Activated CD4-positive, alpha-beta T cell treated with anti-CD3 and anti-CD28 coated beads, Interleukin-2, amount 10 ng/mL, durations not matched to agents 24 days and 14 days (primary cell): ENCODE measurements around the gene DNAAF8. TPM values are rescaled to one million over a fixed set of nuclear protein-coding genes. Genes with fewer than 3 reads are reported as not detected.
A peak's percentile ranks its signal among the peaks of the same experiment; 100 is the strongest.

Experiments
- DNase-seq: peaks from one replicate; pipeline ENCODE4 v3.0.0; 2022
- H3K27ac Mint-ChIP-seq: one replicate; pipeline ENCODE4 v1.8.0; 2022; ENCODE audit warnings: mild to moderate bottlenecking, mixed read lengths
- H3K27me3 Mint-ChIP-seq: one replicate; pipeline ENCODE4 v1.8.0; 2022; ENCODE audit warnings: mixed read lengths
- H3K36me3 Mint-ChIP-seq: one replicate; pipeline ENCODE4 v1.8.0; 2022; ENCODE audit warnings: low read depth, mild to moderate bottlenecking, mixed read lengths
- H3K4me1 Mint-ChIP-seq: one replicate; pipeline ENCODE4 v1.8.0; 2021; ENCODE audit warnings: mixed read lengths
- H3K4me3 Mint-ChIP-seq: one replicate; pipeline ENCODE4 v1.8.0; 2022; ENCODE audit warnings: mild to moderate bottlenecking, moderate library complexity, mixed read lengths
- H3K9me3 Mint-ChIP-seq: one replicate; pipeline ENCODE4 v1.8.0; 2021; ENCODE audit warnings: mixed read lengths
- intact Hi-C: fragments of 100-400 bp; cut with micrococcal nuclease; formaldehyde crosslinking; loops from one replicate; pipeline ENCODE4 v1.15.1; 2023
- total RNA-seq: library from RNA; stranded (reverse); gene quantifications from 2 replicates; pipeline ENCODE4 v1.2.3, GENCODE V29; 2022

Gene DNAAF8
- total RNA-seq, 1 donor from 2014 or later, result not detected

DNA sequence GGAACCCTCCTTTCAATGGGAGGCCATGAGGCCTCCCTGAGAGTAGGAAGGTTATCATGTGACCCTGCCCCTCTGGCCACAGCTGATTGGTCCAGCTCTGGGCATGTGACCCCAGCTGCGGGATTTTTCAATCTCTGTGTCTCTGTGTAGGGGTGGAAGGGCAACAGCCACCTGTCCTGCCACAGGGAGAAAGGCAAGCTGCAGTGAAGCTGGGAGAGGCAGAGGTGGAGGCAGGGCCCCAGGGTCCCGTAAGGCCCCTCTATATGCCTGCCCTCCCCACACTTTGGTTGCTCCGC is 10.9 kb downstream of the DNAAF8 start:
- H3K27me3 Mint-ChIP-seq, result no peaks in the 10 kb centered on the region
- intact Hi-C loops, result no loop called here
- no peak overlapping the region for H3K4me3 Mint-ChIP-seq
- H3K9me3 Mint-ChIP-seq, result no peaks in the 10 kb centered on the region
- peaks cover 15% of the 10 kb centered on the region for H3K4me1 Mint-ChIP-seq
- no peak for DNase-seq
- no peak overlapping the region for H3K27ac Mint-ChIP-seq
- no peaks in the 10 kb centered on the region for H3K36me3 Mint-ChIP-seq

DNA sequence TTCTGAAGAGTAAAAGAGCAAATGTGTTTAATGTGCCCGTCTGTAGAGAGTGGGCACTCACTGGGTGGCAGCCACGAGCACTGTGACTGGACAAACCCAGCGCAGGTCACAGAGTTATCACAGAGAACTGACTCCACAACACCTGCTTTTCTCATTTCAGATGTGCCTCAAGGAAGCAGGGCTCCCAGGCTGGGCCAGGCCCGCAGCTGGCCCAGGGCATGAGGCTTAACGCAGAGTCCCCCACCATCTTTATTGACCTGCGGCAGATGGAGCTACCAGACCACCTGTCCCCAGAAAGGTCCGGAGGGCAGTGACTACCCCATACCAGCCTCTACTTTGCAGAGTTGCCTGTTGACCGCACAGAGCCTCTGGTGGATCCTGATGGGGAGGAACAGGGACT is 11.9 kb downstream of the DNAAF8 start:
- H3K9me3 Mint-ChIP-seq, result no peaks in the 10 kb centered on the region
- no peak overlapping the region for H3K4me3 Mint-ChIP-seq
- H3K36me3 Mint-ChIP-seq, result peaks cover 2% of the 10 kb centered on the region
- H3K27ac Mint-ChIP-seq, result no peak overlapping the region
- DNase-seq, result no peak
- peaks cover 15% of the 10 kb centered on the region for H3K4me1 Mint-ChIP-seq
- intact Hi-C loops, result no loop called here
- no peaks in the 10 kb centered on the region for H3K27me3 Mint-ChIP-seq

DNA sequence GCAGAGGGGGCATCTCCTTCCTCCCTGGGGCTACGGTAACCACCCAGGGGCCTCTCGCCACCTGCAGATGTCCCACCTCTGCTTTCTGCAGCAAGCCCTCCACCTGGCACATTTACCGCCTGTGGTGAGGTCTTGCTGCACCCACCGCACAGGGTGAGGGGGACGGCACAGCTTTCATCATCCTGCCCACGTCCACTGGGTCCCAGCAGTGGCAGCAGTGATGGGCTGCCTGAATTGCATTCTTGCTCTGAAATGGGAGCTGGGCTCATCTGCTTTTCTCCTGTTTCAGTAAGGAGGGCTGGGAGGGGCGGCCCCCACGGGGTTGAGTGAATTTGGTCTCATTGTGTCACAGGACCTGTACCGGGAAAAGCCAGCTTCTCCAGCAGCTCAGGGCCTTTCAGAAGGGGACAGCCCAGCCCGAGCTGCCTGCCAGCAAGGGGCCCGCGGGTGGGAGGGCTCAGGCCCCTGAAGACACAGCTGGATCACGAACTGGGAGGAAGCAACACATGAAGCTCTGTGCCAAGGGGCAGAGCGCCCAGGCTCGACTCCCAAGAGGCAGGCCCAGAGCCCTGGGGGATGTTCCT is 12.7 kb downstream of the DNAAF8 start:
- H3K27ac Mint-ChIP-seq, result no peak overlapping the region
- no peak for DNase-seq

DNA sequence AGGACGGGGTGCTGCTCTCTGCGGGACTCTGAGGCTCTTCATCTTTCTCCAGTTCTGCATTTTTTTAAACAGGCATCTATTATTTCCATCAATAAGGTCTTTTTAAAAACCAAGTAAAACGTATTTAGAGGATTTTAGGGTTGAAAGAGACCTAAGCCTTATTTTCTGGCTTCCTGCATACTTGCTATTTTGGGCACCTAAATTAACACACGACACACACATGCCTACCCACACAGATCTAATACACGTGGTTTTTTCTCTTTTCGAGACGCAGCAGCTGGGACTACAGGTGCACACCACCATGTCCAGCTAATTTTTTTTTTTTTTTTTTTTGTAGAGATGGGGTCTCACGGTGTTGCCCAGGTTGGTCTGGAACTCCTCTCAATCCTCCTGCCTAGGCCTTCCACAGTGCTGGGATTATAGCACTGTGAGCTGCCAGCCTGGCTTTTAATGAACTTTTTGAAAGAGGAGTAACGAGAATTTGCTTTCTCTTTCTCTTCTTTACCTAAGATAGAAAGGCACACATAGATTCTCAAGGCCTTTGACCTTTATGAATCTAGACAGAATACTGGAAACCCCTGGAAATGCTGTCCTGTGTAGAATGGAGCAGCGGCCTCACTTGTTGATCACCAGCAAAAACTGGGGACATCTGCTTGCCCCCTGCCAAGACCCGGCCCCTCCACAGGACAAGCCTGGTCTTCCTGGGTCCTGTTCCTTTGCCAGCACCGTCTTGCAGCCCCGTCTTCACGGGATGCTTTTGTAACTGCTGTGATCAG is 13.8 kb downstream of the DNAAF8 start:
- intact Hi-C loops, result no loop called here
- Mint-ChIP-seq H3K36me3 (peaks cover 6% of the 10 kb centered on the region), H3K27ac (peak overlapping the region; percentile 58), H3K4me1 (peaks cover 14% of the 10 kb centered on the region), H3K4me3 (no peak overlapping the region), H3K9me3 (no peaks in the 10 kb centered on the region), H3K27me3 (no peaks in the 10 kb centered on the region)
- no peak for DNase-seq

More for the DNA sequence above, 12.7 kb downstream of the DNAAF8 start:
- H3K36me3 Mint-ChIP-seq, result peaks cover 6% of the 10 kb centered on the region
- peaks cover 15% of the 10 kb centered on the region for H3K4me1 Mint-ChIP-seq
- no peaks in the 10 kb centered on the region for H3K9me3 Mint-ChIP-seq
- H3K27me3 Mint-ChIP-seq, result no peaks in the 10 kb centered on the region
- intact Hi-C loops, result no loop called here
- no peak overlapping the region for H3K4me3 Mint-ChIP-seq

DNA sequence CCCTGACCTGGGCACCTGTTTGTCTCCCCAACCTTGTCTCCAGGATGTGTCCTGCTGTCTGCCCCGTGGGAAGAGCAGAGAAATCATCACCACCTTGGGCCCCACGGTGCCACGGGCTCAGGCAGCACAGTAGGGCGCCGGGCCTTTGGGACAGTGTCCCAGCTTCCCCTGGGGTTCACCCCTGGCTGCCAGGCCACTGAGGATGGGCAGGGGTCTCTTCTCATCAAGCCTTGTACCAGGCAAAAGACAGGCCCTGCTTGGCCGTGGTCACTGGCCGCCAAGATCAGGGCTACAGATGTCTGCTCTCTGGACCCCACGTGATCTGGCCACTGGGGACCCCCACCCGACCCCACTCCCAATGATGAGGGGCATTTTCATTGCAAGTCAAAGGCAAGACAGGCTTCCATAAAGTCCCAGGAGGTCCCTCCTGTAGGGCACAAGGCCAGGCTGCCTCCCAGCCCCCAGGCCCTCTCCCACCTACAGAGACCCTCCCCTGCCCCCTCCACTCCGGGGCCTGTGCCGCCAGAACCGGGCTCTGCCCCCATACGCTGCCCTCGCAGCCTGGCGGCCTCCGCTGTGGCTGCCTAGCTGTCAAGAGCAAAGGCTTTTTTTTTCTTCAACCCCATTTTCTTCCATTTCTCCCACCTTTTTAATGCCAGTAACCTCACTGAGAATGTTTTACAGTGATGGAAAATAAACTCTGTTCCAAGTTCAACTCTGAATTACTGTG is 14.5 kb downstream of the DNAAF8 start:
- H3K27ac Mint-ChIP-seq, result peak overlapping the region; percentile 58
- no peak for DNase-seq
- H3K36me3 Mint-ChIP-seq, result peaks cover 9% of the 10 kb centered on the region
- H3K9me3 Mint-ChIP-seq, result no peaks in the 10 kb centered on the region
- no peaks in the 10 kb centered on the region for H3K27me3 Mint-ChIP-seq
- H3K4me1 Mint-ChIP-seq, result peaks cover 8% of the 10 kb centered on the region
- H3K4me3 Mint-ChIP-seq, result no peak overlapping the region
- intact Hi-C loops, result no loop called here

DNA sequence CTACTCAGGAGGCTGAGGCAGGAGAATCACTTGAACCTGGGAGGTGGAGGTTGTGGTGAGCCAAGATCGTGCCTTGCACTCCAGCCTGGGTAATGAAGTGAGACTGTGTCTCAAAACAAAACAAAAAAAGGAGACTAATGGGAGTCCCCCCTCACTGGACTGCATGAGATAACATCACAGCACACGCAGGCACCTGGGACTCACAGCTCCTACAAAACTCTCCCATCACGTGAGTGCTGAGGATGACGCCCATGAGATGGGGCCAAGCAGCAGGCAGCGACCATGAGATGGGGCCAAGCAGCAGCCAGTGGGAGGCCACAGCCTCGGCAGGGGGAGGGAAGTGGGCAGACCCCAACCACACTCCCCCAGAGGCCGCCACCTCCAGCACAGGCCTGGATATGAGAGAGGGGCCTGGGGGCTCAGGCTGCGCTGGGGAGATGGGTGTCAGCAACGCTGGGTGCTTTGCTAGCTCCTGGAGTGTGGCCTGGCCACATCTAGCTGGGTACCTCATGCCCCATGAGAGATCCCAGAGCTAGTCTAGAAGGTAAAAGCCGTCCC is 15.4 kb downstream of the DNAAF8 start:
- Mint-ChIP-seq H3K4me3 (no peak overlapping the region), H3K27me3 (no peaks in the 10 kb centered on the region), H3K27ac (no peak overlapping the region), H3K4me1 (peaks cover 8% of the 10 kb centered on the region), H3K36me3 (peaks cover 11% of the 10 kb centered on the region), H3K9me3 (no peaks in the 10 kb centered on the region)
- intact Hi-C loops, result no loop called here
- DNase-seq, result no peak

DNA sequence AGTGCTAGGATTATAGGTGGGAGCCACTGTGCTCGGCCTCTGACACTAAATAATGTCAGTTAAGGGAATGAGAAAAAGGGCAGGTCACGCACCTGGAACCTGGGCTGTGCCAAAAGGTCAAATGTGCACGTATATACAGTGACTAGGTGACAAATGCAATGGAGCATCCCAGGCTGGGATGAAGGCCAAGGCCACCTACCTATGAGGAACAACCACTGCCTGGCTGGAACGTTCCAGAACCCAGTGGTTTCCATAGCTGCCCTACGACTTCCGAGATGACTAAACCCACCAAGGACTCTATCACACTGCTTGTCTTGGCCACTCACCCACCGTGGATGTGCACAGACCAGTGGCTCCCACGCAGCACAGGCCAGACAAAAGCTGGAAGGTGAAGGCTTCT is 16.6 kb downstream of the DNAAF8 start:
- Mint-ChIP-seq H3K27me3 (no peaks in the 10 kb centered on the region), H3K4me1 (peaks cover 8% of the 10 kb centered on the region), H3K4me3 (no peak overlapping the region), H3K9me3 (peaks cover 5% of the 10 kb centered on the region), H3K27ac (no peak overlapping the region), H3K36me3 (peaks cover 22% of the 10 kb centered on the region)
- intact Hi-C loops, result no loop called here
- DNase-seq, result no peak

DNA sequence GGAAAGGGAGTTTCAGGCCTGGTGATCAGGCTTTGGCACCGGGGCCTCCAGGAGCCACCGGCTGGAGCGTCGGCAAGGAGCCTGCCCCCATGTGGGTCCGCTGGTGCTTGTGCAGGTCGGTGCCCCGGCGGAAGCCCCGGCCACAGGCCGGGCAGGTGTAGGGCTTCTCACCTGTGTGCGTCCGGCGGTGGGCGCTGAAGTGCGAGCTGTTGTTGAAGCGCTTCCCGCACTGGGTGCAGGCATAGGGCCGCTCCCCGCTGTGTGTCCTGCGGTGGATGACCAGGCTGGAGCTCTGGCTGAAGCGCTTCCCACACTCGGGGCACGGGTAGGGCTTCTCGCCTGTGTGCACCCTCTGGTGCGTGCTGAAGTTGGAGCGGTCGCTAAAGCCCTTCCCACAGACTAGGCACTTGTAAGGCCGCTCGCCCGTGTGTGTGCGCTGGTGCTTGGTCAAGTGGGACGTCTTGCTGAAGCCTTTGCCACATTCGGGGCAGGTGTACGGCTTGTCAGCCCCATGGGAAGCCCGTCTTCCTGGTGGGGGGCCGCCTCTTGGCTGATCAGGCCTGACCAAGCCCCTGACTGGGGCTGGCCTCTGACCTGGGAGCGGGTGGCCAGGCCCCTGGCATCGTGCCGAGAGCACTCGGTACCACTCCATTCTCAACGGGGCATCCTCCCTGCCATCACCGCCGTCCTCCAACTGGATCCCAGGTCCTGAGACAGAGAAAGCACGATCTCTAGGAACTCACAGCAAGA is 18.2 kb downstream of the DNAAF8 start:
- intact Hi-C loops, result no loop called here
- Mint-ChIP-seq H3K27ac (no peak overlapping the region), H3K36me3 (peaks cover 28% of the 10 kb centered on the region), H3K4me1 (peaks cover 8% of the 10 kb centered on the region), H3K27me3 (no peaks in the 10 kb centered on the region), H3K9me3 (peaks cover 5% of the 10 kb centered on the region), H3K4me3 (no peak overlapping the region)
- DNase-seq, result no peak

DNA sequence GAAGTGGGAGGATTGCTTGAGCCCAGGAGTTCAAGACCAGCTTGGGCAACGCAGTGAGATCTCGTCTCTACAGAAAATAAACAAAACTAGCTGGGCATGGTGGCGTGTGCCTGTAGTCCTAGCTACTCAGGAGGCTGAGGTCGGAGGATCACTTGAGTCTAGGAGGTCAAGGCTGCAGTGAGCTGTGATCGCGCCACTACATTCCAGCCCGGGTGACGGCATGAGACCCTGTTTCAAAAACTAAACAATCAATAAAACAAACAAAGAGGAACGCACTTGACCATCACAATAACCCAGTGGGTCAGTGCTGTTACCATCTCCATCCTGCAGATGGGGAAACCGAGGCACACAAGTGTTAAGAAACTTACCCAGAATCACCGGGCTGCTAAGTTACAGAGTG is 18.9 kb downstream of the DNAAF8 start:
- Mint-ChIP-seq H3K36me3 (peaks cover 31% of the 10 kb centered on the region), H3K9me3 (peaks cover 5% of the 10 kb centered on the region), H3K27me3 (no peaks in the 10 kb centered on the region), H3K27ac (no peak overlapping the region), H3K4me3 (no peak overlapping the region), H3K4me1 (peaks cover 4% of the 10 kb centered on the region)
- no peak for DNase-seq
- intact Hi-C loops, result no loop called here

DNA sequence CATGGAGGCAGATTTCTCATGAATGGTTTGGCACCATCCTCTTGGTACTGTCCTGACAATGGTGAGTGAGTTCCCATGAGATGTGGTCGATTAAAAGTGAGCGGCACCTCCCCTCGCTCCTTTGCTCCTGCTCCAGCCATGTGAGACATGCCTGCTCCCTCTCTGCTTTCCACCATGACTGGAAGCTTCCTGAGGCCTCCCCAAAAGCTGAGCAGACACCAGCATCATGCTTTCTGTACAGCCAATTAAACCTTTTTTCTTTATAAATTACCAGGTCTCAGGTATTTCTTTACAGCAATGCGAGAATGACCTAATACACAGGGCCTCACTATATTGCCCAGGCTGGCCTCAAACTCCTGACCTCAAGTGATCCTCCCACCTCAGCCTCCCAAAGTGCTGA is 20.5 kb downstream of the DNAAF8 start:
- no peak for DNase-seq
- Mint-ChIP-seq H3K4me3 (no peak overlapping the region), H3K4me1 (peaks cover under 1% of the 10 kb centered on the region), H3K27me3 (no peaks in the 10 kb centered on the region), H3K9me3 (peaks cover 5% of the 10 kb centered on the region), H3K27ac (no peak overlapping the region), H3K36me3 (peaks cover 44% of the 10 kb centered on the region)
- intact Hi-C loops, result no loop called here

DNA sequence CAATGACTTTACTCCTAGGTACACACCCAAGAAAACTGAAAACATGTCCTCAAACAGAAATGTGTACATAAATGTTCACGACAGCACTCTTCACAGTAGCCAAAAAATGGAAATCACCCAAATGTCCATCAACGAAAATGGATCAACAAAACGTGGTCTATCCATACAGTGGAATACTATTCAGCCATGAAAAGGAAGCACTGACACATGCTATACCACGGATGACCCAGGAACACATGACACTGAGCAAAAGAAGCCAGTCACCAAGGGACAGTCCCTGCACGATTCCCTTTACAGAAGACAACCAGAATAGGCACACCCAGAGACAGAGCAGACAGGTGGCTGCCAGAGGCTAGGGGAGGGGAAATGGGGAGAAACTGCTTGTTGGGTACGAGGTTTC is 21.4 kb downstream of the DNAAF8 start:
- peaks cover 5% of the 10 kb centered on the region for H3K9me3 Mint-ChIP-seq
- H3K36me3 Mint-ChIP-seq, result peaks cover 47% of the 10 kb centered on the region
- DNase-seq, result no peak
- intact Hi-C loops, result no loop called here
- H3K4me3 Mint-ChIP-seq, result no peak overlapping the region
- peaks cover 3% of the 10 kb centered on the region for H3K4me1 Mint-ChIP-seq
- no peaks in the 10 kb centered on the region for H3K27me3 Mint-ChIP-seq
- no peak overlapping the region for H3K27ac Mint-ChIP-seq

DNA sequence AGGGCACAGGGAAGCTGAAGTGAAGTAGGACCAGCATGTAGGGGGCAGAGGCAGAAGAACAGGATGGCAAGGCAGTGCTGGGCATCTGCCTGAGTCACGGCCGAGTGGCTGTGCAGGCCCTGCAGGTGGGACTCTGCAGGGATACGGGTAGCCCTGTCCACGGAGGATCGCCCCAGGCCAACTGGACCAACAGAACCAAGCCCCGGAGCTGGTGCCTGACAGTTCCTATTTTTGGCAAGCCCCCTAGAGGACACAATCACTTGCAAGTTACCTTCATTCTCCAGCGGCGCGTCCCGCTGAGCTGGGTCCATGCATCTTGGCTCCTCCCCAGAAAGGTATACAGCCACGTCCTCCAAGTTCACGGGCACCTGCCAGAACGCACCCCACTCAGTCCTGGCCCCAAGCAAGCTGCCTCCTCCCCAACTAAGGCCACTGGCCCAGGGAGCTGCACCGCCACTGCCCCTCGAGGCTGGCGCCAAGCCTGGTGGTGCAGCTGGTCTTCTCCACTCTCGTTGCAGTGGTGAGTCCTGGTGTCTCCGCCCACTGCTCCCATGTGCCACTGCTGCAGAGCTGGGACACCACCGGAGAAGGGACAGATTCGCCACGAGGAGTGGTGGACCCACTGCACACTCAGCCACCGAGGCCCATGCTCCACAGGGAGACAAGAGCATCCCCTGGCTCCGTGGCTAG is 26.0 kb downstream of the DNAAF8 start:
- Mint-ChIP-seq H3K27ac (no peak overlapping the region), H3K36me3 (peaks cover 38% of the 10 kb centered on the region), H3K4me1 (peaks cover 8% of the 10 kb centered on the region), H3K9me3 (peaks cover 5% of the 10 kb centered on the region), H3K27me3 (no peaks in the 10 kb centered on the region), H3K4me3 (no peak overlapping the region)
- no peak for DNase-seq
- intact Hi-C loops, result loop anchor here (10.0 kb wide), 1 partner anchor 96 kb away; no protein-coding TSS in a partner anchor

DNA sequence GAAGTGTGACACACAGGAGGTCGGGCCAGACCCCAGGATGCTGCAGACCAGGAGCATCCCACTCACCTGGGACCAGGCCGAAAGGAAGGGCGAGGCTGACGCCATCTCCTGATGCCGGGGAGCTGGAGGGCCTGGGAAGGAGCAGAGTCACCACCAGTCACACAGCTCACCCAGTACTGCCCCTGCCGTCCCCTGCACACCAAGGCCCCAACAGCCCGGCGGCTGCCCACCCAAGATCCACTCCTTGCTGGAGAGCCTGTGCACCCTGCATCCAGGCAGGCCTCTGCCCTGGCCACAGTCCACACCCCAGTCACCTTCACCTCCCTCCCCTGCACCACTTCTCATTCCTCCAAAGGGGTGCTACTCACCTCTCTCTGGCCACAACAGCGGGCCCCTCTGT is 27.9 kb downstream of the DNAAF8 start:
- peaks cover 30% of the 10 kb centered on the region for H3K36me3 Mint-ChIP-seq
- no peaks in the 10 kb centered on the region for H3K9me3 Mint-ChIP-seq
- no peak for DNase-seq
- peaks cover 17% of the 10 kb centered on the region for H3K4me1 Mint-ChIP-seq
- H3K27me3 Mint-ChIP-seq, result no peaks in the 10 kb centered on the region
- no peak overlapping the region for H3K4me3 Mint-ChIP-seq
- no peak overlapping the region for H3K27ac Mint-ChIP-seq
- intact Hi-C loops, result loop anchor here (10.0 kb wide), 1 partner anchor 97 kb away; no protein-coding TSS in a partner anchor
